Mucosa of descending colon (tissue), 3 donors: ENCODE measurements around the gene SOX3. TPM values are rescaled to one million over a fixed set of nuclear protein-coding genes. Genes with fewer than 3 reads are reported as not detected.
A peak's percentile ranks its signal among the peaks of the same experiment; 100 is the strongest.

Experiments used
- ATAC-seq: fragments of 200-7000 bp; cut with Tn5 transposase; one replicate; pipeline ENCODE4 v1.9.1; 2020; ENCODE audit warnings: mild to moderate bottlenecking, moderate library complexity
- DNase-seq, 3 donors: peaks; one replicate each; pipeline ENCODE4 v3.0.0-alpha.2; 2020
- H3K36me3 ChIP-seq: fragments of 200-600 bp; one replicate; pipeline ENCODE4 v1.8.0; 2021; ENCODE audit warnings: low read depth, mild to moderate bottlenecking
- H3K4me1 ChIP-seq: fragments of 200-600 bp; one replicate; pipeline ENCODE4 v1.8.0; 2021; ENCODE audit warnings: low read depth, mild to moderate bottlenecking
- H3K4me3 ChIP-seq: fragments of 200-600 bp; one replicate; pipeline ENCODE4 v1.8.0; 2021; ENCODE audit warnings: mild to moderate bottlenecking
- H3K9me3 ChIP-seq: fragments of 200-600 bp; one replicate; pipeline ENCODE4 v1.8.0; 2021; ENCODE audit warnings: mild to moderate bottlenecking
- intact Hi-C, 2 donors: fragments of 100-400 bp; cut with DNase I in 1 of 2; cut with micrococcal nuclease in 1 of 2; formaldehyde crosslinking; loops; one replicate each; pipeline versions ENCODE4 v1.11.0 to v1.11.1; 2022; cut with DNase I, micrococcal nuclease
- total RNA-seq, 3 donors: library from RNA; stranded (reverse); fragmentation: NEBNext Ultra II Directional in 2 of 3; extraction: Animal tissue kit (Norgen Biotek cat#: 25700) in 2 of 3; gene quantifications; one replicate each; pipeline versions ENCODE4 v1.2.1 to v1.2.4, GENCODE V29; 2021 to 2023
- TF ChIP-seq, protein P1 (sequence below): fragments of 200-600 bp; IDR thresholded peaks from one replicate; pipeline ENCODE4 v1.8.0; 2022; ENCODE audit warnings: antibody characterized with exemption, mild to moderate bottlenecking
- donor health status: DM: no; HTN: no; CAD: no; lungs with moderate emphysema.
- donor health status: DM: no; HTN: no; CAD: no.
- donor health status: DM: no; HTN: yes; CAD: no.

Gene SOX3
- total RNA-seq, 3 donors from 2014 or later: not detected

DNA sequence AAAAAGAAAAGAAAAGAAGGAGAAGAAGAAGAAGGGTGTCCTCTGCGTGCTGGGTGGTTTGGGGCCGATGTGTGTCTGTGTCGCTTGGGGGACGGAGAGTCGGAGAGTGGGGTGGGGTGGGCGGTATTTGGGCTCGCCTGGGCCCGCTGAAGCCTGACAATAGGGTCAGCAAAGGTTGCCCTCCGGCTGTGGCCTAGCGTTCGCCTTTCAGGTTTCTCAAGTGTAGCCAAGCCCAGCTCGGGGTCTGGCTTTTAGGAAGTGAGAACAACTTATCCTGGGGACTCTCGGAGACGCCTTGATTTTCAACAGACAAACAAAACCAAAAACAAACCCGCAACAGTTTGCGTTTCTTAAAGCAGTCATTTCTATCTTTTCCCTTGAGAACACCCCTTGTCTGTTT is 4.1 kb upstream of the SOX3 start:
- TF ChIP-seq, protein P1, sequence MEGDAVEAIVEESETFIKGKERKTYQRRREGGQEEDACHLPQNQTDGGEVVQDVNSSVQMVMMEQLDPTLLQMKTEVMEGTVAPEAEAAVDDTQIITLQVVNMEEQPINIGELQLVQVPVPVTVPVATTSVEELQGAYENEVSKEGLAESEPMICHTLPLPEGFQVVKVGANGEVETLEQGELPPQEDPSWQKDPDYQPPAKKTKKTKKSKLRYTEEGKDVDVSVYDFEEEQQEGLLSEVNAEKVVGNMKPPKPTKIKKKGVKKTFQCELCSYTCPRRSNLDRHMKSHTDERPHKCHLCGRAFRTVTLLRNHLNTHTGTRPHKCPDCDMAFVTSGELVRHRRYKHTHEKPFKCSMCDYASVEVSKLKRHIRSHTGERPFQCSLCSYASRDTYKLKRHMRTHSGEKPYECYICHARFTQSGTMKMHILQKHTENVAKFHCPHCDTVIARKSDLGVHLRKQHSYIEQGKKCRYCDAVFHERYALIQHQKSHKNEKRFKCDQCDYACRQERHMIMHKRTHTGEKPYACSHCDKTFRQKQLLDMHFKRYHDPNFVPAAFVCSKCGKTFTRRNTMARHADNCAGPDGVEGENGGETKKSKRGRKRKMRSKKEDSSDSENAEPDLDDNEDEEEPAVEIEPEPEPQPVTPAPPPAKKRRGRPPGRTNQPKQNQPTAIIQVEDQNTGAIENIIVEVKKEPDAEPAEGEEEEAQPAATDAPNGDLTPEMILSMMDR: no peak
- Histone ChIP-seq H3K4me1 (no peaks in the 10 kb centered on the region), H3K36me3 (no peaks in the 10 kb centered on the region), H3K4me3 (no peak overlapping the region), H3K9me3 (no peaks in the 10 kb centered on the region)
- intact Hi-C loops: no loop called here
- no peak for ATAC-seq
- no peak for DNase-seq

DNA sequence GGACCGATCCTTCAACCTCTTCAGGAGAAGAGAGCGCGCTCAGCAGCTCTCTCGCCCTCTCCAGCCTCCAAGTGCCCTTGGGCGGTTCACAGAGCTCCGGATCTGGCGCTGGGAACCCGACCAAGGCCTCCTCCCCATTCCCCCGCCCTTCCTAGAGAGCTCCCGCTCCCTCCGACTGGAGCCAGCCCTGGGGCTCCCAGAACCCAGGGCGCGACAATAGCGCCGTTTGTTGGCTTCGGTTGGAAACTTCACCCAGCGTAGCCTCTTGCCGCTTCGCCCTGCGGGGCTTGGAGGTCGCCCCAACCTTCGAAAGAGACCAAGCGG is 3.1 kb upstream of the SOX3 start:
- no peak overlapping the region for H3K4me3 ChIP-seq
- TF ChIP-seq, protein P1: no peak

DNA sequence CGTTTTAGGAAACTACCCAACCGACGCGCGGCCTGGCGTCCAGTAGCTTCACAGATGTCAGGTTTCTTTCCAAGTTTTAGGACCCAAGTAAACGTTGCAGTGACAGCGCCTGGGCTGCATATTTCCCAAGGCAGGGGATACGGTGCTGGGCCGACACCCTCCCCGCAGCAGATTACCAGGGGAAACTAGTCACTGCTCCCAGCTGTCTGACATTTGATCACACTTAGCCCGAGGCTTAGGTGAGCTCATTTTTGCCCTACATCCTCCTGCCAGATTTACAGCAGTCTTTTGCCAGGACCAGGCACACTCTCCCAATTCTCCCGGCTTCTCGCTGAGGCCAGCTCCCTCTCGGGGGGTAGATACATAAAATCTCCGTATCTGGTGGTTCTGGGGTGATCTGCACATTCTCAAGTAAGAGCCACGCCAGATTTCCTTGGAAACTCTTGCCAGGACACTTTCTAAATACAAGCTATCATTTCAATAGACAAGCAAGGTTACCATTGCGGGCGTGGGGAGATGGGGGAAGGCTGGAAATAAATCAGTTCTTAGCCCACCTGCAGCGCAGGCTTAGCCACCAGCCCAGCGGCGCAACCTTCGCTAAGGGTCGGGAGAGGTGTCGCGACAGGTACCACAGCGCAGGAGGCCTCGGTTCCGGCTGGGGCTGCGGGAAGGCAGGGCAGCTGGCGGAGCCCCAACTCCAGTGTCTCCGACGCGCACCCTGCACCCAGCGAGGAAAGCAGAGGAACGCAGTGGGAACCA is 2.5 kb upstream of the SOX3 start:
- ATAC-seq (no peak), DNase-seq (no peak)
- H3K4me1 ChIP-seq: no peaks in the 10 kb centered on the region
- TF ChIP-seq, protein P1: no peak
- H3K36me3 ChIP-seq: no peaks in the 10 kb centered on the region
- no peak overlapping the region for H3K4me3 ChIP-seq
- intact Hi-C loops: no loop called here
- H3K9me3 ChIP-seq: no peaks in the 10 kb centered on the region

More for the DNA sequence above, 3.1 kb upstream of the SOX3 start:
- ATAC-seq: no peak
- no peaks in the 10 kb centered on the region for H3K36me3 ChIP-seq
- intact Hi-C loops: no loop called here
- H3K4me1 ChIP-seq: no peaks in the 10 kb centered on the region
- no peak for DNase-seq
- H3K9me3 ChIP-seq: no peaks in the 10 kb centered on the region

DNA sequence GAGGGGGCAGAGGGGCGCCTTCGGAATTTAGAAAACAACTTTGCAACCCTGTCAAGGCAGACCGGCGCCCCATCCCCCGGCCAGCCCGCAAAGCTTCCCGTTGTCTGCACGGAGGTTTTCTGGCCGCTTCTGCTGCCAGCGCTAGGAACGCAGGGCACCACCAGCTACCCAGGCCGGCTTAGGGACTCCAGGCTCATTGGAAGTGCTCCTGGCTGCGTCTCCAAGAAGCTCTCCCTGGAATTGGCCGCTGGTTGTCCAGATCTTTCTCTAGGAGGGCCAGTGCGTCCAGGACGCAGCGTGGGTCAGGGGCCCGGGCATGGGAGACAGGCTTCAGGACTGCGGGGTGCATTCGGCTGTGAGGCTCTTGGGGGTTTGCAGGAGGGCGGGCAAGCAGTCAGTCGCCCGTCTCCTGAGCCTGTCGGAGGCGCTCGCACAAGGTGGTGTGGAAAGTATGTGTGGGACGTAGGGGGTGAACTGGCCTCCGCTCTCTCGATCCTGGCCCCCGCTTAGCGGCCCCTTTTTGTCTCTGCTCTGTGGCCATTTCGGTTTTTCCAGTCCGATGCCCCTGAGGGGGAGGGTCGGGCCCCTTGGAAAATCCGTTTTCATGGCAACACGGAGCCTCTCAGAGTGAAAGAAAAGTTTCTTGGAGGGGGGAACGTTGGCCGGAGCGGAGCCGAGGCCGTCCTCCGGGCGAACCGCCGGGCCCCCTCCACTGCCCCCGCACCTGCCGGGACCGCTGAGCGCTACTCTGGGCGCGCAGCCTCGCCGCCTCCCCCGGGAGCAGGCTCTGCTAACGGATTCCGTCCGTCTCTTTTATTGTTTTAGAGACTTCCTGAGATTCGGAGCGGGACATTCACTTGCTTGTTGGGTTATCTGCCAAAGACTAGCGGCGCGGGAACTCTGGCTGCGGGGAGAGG is 810 bp upstream of the SOX3 start:
- TF ChIP-seq, protein P1: no peak
- Histone ChIP-seq H3K4me1 (no peaks in the 10 kb centered on the region), H3K9me3 (no peaks in the 10 kb centered on the region), H3K36me3 (no peaks in the 10 kb centered on the region), H3K4me3 (no peak overlapping the region)
- intact Hi-C loops: no loop called here
- no peak for DNase-seq
- no peak for ATAC-seq

DNA sequence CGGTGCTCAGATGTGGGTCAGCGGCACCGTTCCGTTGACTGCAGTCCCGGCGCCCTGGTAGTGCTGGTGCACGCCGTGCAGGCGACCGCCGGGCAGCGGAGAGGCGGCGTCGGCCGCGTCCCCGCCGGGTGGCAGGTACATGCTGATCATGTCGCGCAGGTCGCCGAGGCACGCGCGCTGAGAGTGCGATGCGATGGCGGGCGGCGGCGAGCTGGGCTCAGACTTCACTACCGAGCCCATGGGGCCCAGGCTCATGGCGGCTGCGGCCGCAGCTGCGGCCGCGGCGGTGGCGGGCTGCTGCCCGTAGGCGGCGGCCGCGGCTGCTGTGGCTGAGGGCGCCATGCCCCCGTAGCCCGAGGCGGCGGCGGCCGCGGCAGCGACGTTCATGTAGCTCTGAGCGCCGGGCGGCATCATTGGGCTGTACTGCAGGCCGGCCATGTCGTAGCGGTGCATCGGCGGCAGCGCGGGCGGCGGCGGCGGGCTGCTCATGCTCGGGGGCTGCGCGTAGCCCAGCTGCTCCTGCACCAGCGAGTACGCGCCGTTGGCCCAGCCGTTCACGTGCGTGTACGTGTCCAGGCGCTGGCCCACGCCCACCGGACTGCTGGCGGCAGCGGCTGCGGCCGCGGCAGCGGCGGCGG is 1.0 kb downstream of the SOX3 start:
- DNase-seq: peak in 2 of 3 donors; percentile 3 to 25
- TF ChIP-seq, protein P1: no peak
- Histone ChIP-seq H3K9me3 (no peaks in the 10 kb centered on the region), H3K4me3 (no peak overlapping the region), H3K36me3 (no peaks in the 10 kb centered on the region), H3K4me1 (no peaks in the 10 kb centered on the region)
- intact Hi-C loops: no loop called here
- ATAC-seq: peak; percentile 53
